ENCODE measurements around the gene PLAAT3. TPM values are rescaled to one million over a fixed set of nuclear protein-coding genes. Genes with fewer than 3 reads are reported as not detected.
"Not testable (repeated sequence)": the region's sequence is repeated elsewhere in the genome, so short reads cannot be mapped to it uniquely, and the experiment has no call there.

PLAAT3 gene
- total RNA-seq, 4 donors from 2014 or later: 7.1 to 14.2 (median 10.2) TPM

GRCh38 chr11:63623513-63624140 lies 9.4 kb upstream of the PLAAT3 start:
- no peak for TF ChIP-seq CTCF (IDR thresholded peaks at IDR 0.05)
- TF ChIP-seq POLR2AphosphoS5 (IDR thresholded peaks at IDR 0.05): no peak
- no peak for TF ChIP-seq EP300 (IDR thresholded peaks at IDR 0.05)
- TF ChIP-seq POLR2A (IDR thresholded peaks at IDR 0.05): no peak
- WGBS: 54% methylated on average over 7 of the region's 7 CpGs
- Histone ChIP-seq H3K9me3 (no peaks in the 10 kb centered on the region), H3K4me1 (peaks cover 8% of the 10 kb centered on the region), H3K27ac (no peak overlapping the region), H3K27me3 (no peaks in the 10 kb centered on the region), H3K36me3 (peaks cover 6% of the 10 kb centered on the region), H3K4me3 (no peak overlapping the region)
- DNase-seq (ENCODE audit: low spot score in 2 of 2): no peak

- no peak for DNase-seq (ENCODE audit: low spot score in 2 of 2)
- Histone ChIP-seq H3K4me1 (peaks cover 8% of the 10 kb centered on the region), H3K27ac (no peak overlapping the region), H3K27me3 (no peaks in the 10 kb centered on the region), H3K9me3 (no peaks in the 10 kb centered on the region), H3K36me3 (no peaks in the 10 kb centered on the region), H3K4me3 (no peak overlapping the region)
- WGBS: 30% methylated on average over 2 of the region's 2 CpGs
- TF ChIP-seq CTCF (IDR thresholded peaks at IDR 0.05) (no peak), POLR2AphosphoS5 (IDR thresholded peaks at IDR 0.05) (no peak), EP300 (IDR thresholded peaks at IDR 0.05) (no peak), POLR2A (IDR thresholded peaks at IDR 0.05) (no peak)
Measured at GRCh38 chr11:63622323-63622722, 8.1 kb upstream of the PLAAT3 start.

- Histone ChIP-seq H3K9me3 (no peaks in the 10 kb centered on the region), H3K4me1 (peaks cover 8% of the 10 kb centered on the region), H3K36me3 (no peaks in the 10 kb centered on the region), H3K27me3 (no peaks in the 10 kb centered on the region), H3K27ac (no peak overlapping the region), H3K4me3 (no peak overlapping the region)
- 76% methylated on average over 1 of the region's 1 CpG for WGBS
- DNase-seq (ENCODE audit: low spot score in 2 of 2): no peak
- TF ChIP-seq POLR2AphosphoS5 (IDR thresholded peaks at IDR 0.05): no peak
- no peak for TF ChIP-seq EP300 (IDR thresholded peaks at IDR 0.05)
- TF ChIP-seq POLR2A (IDR thresholded peaks at IDR 0.05): no peak
- no peak for TF ChIP-seq CTCF (IDR thresholded peaks at IDR 0.05)
Measured at GRCh38 chr11:63621071-63621470, 6.8 kb upstream of the PLAAT3 start.

GRCh38 chr11:63619967-63620366 lies 5.7 kb upstream of the PLAAT3 start:
- H3K9me3 ChIP-seq: no peaks in the 10 kb centered on the region
- DNase-seq (ENCODE audit: low spot score in 2 of 2): no peak
- no peak overlapping the region for H3K27ac ChIP-seq
- no peaks in the 10 kb centered on the region for H3K36me3 ChIP-seq
- H3K4me1 ChIP-seq: peaks cover 8% of the 10 kb centered on the region
- no peak overlapping the region for H3K4me3 ChIP-seq
- no peak for TF ChIP-seq CTCF (IDR thresholded peaks at IDR 0.05)
- TF ChIP-seq POLR2AphosphoS5 (IDR thresholded peaks at IDR 0.05): no peak
- no peak for TF ChIP-seq EP300 (IDR thresholded peaks at IDR 0.05)
- no peak for TF ChIP-seq POLR2A (IDR thresholded peaks at IDR 0.05)
- 81% methylated on average over 6 of the region's 6 CpGs for WGBS
- H3K27me3 ChIP-seq: no peaks in the 10 kb centered on the region

- H3K27ac ChIP-seq; H3K36me3 ChIP-seq; DNase-seq (ENCODE audit: low spot score in 2 of 2); H3K27me3 ChIP-seq; H3K9me3 ChIP-seq; H3K4me3 ChIP-seq: not testable (repeated sequence)
- peaks cover 18% of the 10 kb centered on the region for H3K4me1 ChIP-seq
- WGBS: 92% methylated on average over 5 of the region's 5 CpGs
Measured at GRCh38 chr11:63617686-63618085, 3.5 kb upstream of the PLAAT3 start.

GRCh38 chr11:63616953-63617352 lies 2.7 kb upstream of the PLAAT3 start:
- peaks cover 21% of the 10 kb centered on the region for H3K4me1 ChIP-seq
- H3K4me3 ChIP-seq: no peak overlapping the region
- no peak for DNase-seq (ENCODE audit: low spot score in 2 of 2)
- WGBS: 83% methylated on average over 3 of the region's 3 CpGs
- no peaks in the 10 kb centered on the region for H3K9me3 ChIP-seq
- no peaks in the 10 kb centered on the region for H3K36me3 ChIP-seq
- H3K27me3 ChIP-seq: no peaks in the 10 kb centered on the region
- no peak overlapping the region for H3K27ac ChIP-seq
- no peak for TF ChIP-seq POLR2A (IDR thresholded peaks at IDR 0.05)
- no peak for TF ChIP-seq EP300 (IDR thresholded peaks at IDR 0.05)
- TF ChIP-seq POLR2AphosphoS5 (IDR thresholded peaks at IDR 0.05): no peak
- TF ChIP-seq CTCF (IDR thresholded peaks at IDR 0.05): no peak

All from suprapubic skin (tissue), 4 donors.